Inflammatory macrophage (primary cell): Measurements from ENCODE around the gene RBM12.
"Not testable (repeated sequence)": the region's sequence is repeated elsewhere in the genome, so short reads cannot be mapped to it uniquely, and the experiment has no call there.

ENCODE experiments used
- DNase-seq, 2 donors: peaks; one replicate each; pipeline ENCODE4 v3.0.0-alpha.2; 2020 to 2022
- total RNA-seq, 18 experiments: gene quantifications; one replicate each; lab custom pipeline; 2026; ENCODE audit warnings: mixed read lengths in 6 of 18, inconsistent platforms in 2 of 18; lab: John Stamatoyannopoulos, UW

RBM12 gene, protein sequence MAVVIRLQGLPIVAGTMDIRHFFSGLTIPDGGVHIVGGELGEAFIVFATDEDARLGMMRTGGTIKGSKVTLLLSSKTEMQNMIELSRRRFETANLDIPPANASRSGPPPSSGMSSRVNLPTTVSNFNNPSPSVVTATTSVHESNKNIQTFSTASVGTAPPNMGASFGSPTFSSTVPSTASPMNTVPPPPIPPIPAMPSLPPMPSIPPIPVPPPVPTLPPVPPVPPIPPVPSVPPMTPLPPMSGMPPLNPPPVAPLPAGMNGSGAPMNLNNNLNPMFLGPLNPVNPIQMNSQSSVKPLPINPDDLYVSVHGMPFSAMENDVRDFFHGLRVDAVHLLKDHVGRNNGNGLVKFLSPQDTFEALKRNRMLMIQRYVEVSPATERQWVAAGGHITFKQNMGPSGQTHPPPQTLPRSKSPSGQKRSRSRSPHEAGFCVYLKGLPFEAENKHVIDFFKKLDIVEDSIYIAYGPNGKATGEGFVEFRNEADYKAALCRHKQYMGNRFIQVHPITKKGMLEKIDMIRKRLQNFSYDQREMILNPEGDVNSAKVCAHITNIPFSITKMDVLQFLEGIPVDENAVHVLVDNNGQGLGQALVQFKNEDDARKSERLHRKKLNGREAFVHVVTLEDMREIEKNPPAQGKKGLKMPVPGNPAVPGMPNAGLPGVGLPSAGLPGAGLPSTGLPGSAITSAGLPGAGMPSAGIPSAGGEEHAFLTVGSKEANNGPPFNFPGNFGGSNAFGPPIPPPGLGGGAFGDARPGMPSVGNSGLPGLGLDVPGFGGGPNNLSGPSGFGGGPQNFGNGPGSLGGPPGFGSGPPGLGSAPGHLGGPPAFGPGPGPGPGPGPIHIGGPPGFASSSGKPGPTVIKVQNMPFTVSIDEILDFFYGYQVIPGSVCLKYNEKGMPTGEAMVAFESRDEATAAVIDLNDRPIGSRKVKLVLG
- total RNA-seq = 47.5 to 88.1 (median 71.8) reads per million in 18 experiments

DNA sequence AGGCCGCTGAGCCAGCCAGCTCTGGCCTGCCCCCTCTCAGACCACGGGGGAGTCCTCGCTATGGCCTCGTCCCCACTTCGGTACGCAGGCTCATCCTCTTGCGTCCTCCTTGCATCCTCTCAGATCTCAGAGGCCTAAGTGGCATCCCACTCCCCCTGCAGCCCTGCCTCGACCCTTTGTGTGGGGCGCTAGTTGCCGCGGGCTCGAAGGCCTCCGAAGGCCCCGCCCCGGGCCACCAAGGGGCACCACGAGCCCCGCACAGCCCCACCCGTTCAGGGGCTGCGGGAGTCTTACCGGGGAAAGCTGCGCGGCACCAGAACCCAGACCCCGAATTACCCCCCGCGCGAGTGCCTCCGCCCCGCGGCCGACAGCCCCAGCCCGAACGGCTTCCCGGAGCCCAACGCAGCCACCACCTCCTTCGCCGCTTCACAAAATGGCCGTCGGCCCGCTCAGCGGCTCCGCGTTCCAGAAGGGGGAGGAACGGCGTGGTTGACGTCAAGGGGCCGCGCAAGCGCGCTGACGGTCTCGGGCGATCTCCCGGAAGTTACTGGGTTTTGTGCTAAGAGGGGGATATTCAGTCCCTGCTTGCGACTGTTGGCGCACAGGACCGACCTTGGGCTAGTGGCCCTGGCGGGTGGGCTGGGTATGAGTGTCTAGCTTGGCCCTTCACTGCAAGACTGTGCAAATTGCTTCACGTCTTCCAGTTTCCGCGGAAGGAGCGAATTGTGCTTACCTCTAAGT, at the start of gene RBM12, which contains the start of gene CPNE1:
Gene RBM12 (minus strand): TSS at position 435 of the 741 bp plus-strand sequence. CDS start 9,578 bp downstream, outside the sequence.
Gene CPNE1 (minus strand): TSS at position 435 of the 741 bp plus-strand sequence. CDS start 31,977 bp downstream, outside the sequence.
- DNase-seq = peak; percentile 93 to 94

DNA sequence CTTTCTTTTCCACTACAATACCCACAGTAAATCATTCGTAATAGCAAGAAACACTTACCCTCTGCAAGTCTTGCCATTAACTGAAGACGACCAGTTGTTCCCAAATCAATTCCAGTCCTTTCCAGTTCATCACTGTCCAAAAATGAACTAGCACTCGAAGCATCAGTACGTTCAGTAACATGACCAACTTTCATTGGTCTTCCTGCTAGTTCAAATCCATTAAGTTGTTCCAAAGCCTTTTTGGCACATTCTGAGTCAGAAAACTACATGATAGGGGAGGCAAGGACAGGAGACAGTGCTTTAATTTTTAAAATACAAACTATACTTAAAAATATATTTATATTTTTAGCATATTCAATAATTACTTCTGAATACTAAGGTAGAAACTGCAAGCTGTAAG, 49.4 kb upstream of the RBM12 start:
- DNase-seq = no peak

- not testable (repeated sequence) for DNase-seq
Measured at GRCh38 chr20:35713120-35713519, 48.4 kb upstream of the RBM12 start.

- no peak for DNase-seq
Measured at GRCh38 chr20:35711588-35712209, 47.0 kb upstream of the RBM12 start.

GRCh38 chr20:35710884-35711587, 46.3 kb upstream of the RBM12 start:
- no peak for DNase-seq

GRCh38 chr20:35710039-35710438, 45.3 kb upstream of the RBM12 start:
- no peak for DNase-seq

- no peak for DNase-seq
Measured at GRCh38 chr20:35709259-35709658, 44.6 kb upstream of the RBM12 start.

DNA sequence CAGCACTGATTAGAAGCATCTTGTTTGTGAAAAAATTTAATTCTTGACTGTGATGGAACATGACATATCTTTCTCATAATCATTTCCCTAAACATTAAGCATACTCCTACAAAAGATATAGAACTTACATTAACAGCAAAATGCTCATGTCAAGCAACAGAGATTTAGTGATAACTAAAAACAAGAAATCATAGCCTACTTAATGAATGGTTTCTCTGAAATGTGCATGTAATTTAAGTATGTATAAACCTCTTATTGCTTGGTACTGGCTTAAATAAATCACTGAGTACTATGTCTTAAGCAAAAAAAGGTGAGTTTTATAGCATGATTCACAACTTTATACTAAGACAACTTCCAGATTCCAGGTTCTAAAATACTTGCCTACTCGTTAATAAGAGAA, 43.8 kb upstream of the RBM12 start:
- no peak for DNase-seq

DNA sequence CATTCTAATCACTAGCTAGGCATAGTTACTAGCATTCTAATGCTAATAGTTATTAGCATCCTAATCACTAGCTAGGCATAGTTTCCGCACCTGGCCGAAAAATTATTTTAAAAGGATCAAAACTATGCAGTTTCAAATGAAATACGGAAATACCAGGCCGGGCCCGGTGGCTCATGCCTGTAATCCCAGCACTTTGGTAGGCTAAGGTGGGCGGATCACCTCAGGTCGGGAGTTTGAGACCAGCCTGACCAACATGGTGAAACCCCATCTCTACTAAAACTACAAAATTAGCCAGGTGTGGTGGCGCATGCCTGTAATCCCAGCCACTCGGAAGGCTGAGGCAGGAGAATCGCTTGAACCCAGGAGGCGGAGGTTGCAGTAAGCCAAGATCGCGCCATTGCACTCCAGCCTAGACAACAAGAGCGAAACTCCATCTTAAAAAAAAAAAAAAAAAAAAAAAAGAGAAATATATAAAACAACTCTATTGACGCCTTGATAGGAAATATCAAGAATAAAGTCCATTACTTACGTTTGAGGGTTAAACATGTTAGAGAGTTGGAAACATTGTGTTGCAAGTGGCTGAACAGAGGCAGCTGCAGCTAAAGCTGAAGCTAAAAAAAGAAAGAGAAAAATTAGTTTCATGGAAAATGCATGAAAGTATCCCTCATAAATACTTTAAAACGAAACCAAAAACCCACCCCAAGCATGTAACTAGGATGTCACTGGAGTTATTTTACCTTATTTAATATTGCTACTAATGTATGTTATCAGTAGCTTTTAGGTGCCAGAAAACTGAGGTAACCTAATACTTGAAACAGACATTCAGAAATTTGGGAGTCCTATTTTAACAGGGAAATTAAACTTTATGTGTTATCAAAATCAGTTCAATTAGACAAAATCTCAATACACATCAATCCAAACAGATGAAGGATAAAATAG, 42.2 kb upstream of the RBM12 start:
- not testable (repeated sequence) for DNase-seq

DNA sequence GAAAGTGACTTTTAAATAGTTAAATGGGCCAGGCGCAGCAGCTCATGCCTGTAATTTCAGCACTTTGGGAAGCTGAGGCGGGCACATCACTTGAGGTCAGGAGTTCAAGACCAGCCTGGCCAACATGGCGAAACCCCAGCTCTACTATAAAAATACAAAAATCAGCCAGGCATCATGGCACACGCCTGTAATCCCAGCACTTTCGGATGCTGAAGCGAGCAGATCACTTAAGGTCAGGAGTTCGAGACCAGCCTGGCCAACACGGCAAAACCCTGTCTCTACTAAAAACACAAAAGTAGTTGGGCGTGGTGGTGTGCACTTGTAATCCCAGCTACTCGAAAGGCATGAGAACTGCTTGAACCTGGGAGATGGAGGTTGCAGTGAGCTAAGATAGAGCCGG, 41.2 kb upstream of the RBM12 start:
- not testable (repeated sequence) for DNase-seq

GRCh38 chr20:35704514-35705261, 40.0 kb upstream of the RBM12 start:
- DNase-seq = no peak

GRCh38 chr20:35702824-35703695, 38.4 kb upstream of the RBM12 start:
- DNase-seq = no peak

GRCh38 chr20:35702051-35702823, 37.5 kb upstream of the RBM12 start:
- DNase-seq = no peak

- no peak for DNase-seq
Measured at GRCh38 chr20:35700625-35701148, 36.0 kb upstream of the RBM12 start.

- no peak for DNase-seq
Measured at GRCh38 chr20:35699957-35700624, 35.4 kb upstream of the RBM12 start.

DNA sequence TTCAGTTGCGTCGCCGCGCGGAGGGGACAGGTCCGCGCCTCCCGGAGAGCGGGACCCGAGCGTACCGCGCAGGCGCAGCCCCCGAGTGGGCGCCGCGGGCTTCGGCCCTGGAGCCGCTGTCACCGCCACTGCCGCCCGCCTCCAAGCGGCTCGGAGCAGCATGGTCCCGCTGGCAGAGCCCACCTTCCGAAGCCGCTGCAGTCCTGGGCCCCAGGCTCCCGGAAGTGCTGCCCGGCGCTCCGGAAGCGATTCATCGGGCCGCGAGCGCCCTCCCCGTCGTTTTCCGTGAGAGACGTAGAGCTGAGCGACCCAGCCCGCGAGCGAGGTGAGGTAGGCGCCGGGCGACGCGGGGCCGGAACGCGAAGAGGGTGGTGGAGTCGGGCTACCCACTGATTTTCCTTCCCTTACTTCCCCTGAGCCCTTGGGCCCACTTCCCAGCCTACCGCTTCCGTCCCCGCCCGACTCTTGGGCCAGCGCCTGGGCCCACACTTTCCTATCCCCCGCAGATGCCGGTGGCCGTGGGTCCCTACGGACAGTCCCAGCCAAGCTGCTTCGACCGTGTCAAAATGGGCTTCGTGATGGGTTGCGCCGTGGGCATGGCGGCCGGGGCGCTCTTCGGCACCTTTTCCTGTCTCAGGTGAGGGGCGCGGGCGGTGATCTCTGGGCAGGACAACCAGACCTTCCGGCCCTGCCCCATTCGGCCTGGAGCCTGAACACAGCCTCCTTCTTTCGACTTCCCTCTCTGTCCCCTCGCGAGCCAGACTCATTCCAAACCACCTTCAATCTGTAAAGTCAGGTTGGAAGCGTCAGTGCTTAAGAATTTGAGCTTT, 34.6 kb upstream of the RBM12 start, which contains the start of the genes NFS1 and ROMO1:
Gene NFS1 (minus strand): TSS at position 226 of the 830 bp plus-strand sequence. CDS start 64 bp downstream, at position 162.
Gene ROMO1 (plus strand): TSS at position 279 of the 830 bp plus-strand sequence. CDS start 228 bp downstream, at position 507.
- peak; percentile 84 to 88 for DNase-seq
